Esophagus squamous epithelium (tissue), 5 donors: ENCODE results near the gene TMEM248. TPM values are rescaled to one million over a fixed set of nuclear protein-coding genes. Genes with fewer than 3 reads are reported as not detected.

Source experiments
- DNase-seq: peaks from one replicate; lab custom pipeline; 2025; lab: John Stamatoyannopoulos, UW
- H3K27ac ChIP-seq, 4 donors: fragments of 200-600 bp; sonication (generic); one replicate each; pipeline ENCODE4 v1.5.1; 2016 to 2019; ENCODE audit warnings: mild to moderate bottlenecking in 1 of 4
- H3K27me3 ChIP-seq, 4 donors: fragments of 200-600 bp; sonication (generic); 1 replicate in 3 of 4; 2 replicates in 1 of 4; pipeline versions ENCODE4 v1.5.1 to v1.6.0; 2017 to 2021; ENCODE audit warnings: antibody characterized with exemption in 1 of 4
- H3K36me3 ChIP-seq, 3 donors: fragments of 200-600 bp; sonication (generic); one replicate each; pipeline ENCODE4 v1.5.1; 2016 to 2019
- H3K4me1 ChIP-seq, 3 donors: fragments of 200-600 bp; sonication (generic); one replicate each; pipeline ENCODE4 v1.5.1; 2017 to 2019
- H3K4me3 ChIP-seq, 4 donors: fragments of 200-600 bp; sonication (generic); 1 replicate in 3 of 4; 2 replicates in 1 of 4; pipeline ENCODE4 v1.5.1; 2016 to 2019; ENCODE audit warnings: mild to moderate bottlenecking in 2 of 4, moderate library complexity in 1 of 4
- H3K9me3 ChIP-seq, 3 donors: fragments of 200-600 bp; sonication (generic); one replicate each; pipeline ENCODE4 v1.5.1; 2016 to 2019
- POLR2A ChIP-seq, 4 donors: fragments of 450-650 bp; IDR thresholded peaks; one replicate each; pipeline ENCODE4 v1.6.1; 2017; ENCODE audit warnings: antibody characterized with exemption in 4 of 4, mild to moderate bottlenecking in 4 of 4, moderate library complexity in 3 of 4
- WGBS, 2 donors: methylation state at CpG; one replicate each; pipeline ENCODE4 v1.1.5; 2018; 5-methylcytosine and 5-hydroxymethylcytosine counted together
- intact Hi-C: fragments of 100-400 bp; cut with DNase I; formaldehyde crosslinking; loops from one replicate; pipeline ENCODE4 v1.15.0; 2022
- total RNA-seq, 4 donors: library from RNA; depleted of rRNA; stranded (reverse); fragments of >200 nt; gene quantifications; one replicate each; pipeline ENCODE4 v1.1.0, GENCODE V29; 2016
- TF ChIP-seq, protein P1 (sequence below), 6 experiments: fragments of 450-650 bp in 4 of 6; fragments of 200-600 bp in 2 of 6; sonication (generic) in 2 of 6; IDR thresholded peaks; one replicate each; pipeline ENCODE4 v1.5.1; 2016 to 2019; ENCODE audit warnings: antibody characterized with exemption in 6 of 6, mild to moderate bottlenecking in 4 of 6, moderate library complexity in 4 of 6
- donor health status: DM: yes; HTN: yes; CAD: no.

The TMEM248 gene
- total RNA-seq, 4 donors from 2014 or later = 42.3 to 84.1 (median 56.4) TPM

- peaks cover 0 to 11% (median 7%) of the 10 kb centered on the region in 3 donors for H3K4me1 ChIP-seq
- intact Hi-C loops = no loop called here
- H3K9me3 ChIP-seq = no peaks in the 10 kb centered on the region
- H3K36me3 ChIP-seq = peaks cover 16 to 99% (median 53%) of the 10 kb centered on the region in 3 donors
- H3K27me3 ChIP-seq = no peaks in the 10 kb centered on the region
- no peak overlapping the region for H3K27ac ChIP-seq
- TF ChIP-seq, protein P1, sequence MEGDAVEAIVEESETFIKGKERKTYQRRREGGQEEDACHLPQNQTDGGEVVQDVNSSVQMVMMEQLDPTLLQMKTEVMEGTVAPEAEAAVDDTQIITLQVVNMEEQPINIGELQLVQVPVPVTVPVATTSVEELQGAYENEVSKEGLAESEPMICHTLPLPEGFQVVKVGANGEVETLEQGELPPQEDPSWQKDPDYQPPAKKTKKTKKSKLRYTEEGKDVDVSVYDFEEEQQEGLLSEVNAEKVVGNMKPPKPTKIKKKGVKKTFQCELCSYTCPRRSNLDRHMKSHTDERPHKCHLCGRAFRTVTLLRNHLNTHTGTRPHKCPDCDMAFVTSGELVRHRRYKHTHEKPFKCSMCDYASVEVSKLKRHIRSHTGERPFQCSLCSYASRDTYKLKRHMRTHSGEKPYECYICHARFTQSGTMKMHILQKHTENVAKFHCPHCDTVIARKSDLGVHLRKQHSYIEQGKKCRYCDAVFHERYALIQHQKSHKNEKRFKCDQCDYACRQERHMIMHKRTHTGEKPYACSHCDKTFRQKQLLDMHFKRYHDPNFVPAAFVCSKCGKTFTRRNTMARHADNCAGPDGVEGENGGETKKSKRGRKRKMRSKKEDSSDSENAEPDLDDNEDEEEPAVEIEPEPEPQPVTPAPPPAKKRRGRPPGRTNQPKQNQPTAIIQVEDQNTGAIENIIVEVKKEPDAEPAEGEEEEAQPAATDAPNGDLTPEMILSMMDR (IDR thresholded peaks at IDR 0.05) = no peak
- TF ChIP-seq POLR2A (IDR thresholded peaks at IDR 0.05) = no peak
- WGBS, 2 donors = 91 to 95% methylated on average over 8 of the region's 8 CpGs
- DNase-seq = no peak
- no peak overlapping the region for H3K4me3 ChIP-seq
Observed at GRCh38 chr7:66950763-66951162, 29.7 kb downstream of the TMEM248 start.

DNA sequence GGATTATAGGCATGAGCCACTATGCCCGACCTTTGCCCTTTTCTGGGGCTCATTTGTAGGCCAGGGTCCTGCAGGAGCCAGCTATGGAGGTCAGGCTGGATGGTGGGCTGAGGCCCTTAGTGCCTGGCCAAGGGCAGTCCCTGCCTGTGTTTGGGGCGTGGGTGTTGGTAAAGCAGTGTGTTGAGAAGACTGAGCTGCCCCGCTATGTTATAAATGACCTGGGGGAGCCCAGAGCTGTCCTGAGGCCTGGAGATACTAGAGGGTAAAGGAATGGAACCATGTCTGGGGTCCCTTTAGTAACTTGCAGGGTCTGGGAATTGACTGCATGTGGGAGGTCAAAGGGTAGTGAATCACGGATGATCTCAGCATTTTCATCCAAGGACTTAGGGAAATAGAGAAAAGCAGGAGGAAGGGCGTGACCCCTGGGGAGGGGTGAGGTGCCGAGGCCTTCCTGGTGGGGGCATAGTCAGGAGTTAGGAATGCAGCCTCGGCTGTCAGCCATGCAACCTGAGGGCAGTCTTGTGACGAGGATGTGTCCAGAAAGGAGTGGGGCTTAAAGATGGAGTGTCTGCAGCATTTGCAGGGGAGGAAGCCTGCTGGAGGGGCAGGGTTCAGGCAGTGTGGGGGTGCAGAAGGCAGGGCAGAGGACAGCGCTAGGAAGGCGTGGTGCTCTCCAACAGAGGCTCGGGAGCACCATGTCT lies 31.5 kb downstream of the TMEM248 start:
- H3K27ac ChIP-seq = peak overlapping the region; percentile 14 to 62 (median 47)
- peaks cover 0 to 11% (median 7%) of the 10 kb centered on the region in 3 donors for H3K4me1 ChIP-seq
- H3K9me3 ChIP-seq = no peaks in the 10 kb centered on the region
- DNase-seq = no peak
- no peak overlapping the region for H3K4me3 ChIP-seq
- H3K36me3 ChIP-seq = peaks cover 14 to 99% (median 52%) of the 10 kb centered on the region in 3 donors
- H3K27me3 ChIP-seq = no peaks in the 10 kb centered on the region
- TF ChIP-seq, protein P1 (IDR thresholded peaks at IDR 0.05) = no peak
- no peak for TF ChIP-seq POLR2A (IDR thresholded peaks at IDR 0.05)
- intact Hi-C loops = no loop called here
- 60 to 62% methylated on average over 8 to 10 of the region's 11 CpGs for WGBS, 2 donors

- 85 to 91% methylated on average over 5 of the region's 5 CpGs for WGBS, 2 donors
- Histone ChIP-seq H3K9me3 (no peaks in the 10 kb centered on the region), H3K27ac (no peak overlapping the region), H3K4me1 (peaks cover 0 to 11% (median 7%) of the 10 kb centered on the region in 3 donors), H3K27me3 (no peaks in the 10 kb centered on the region), H3K4me3 (no peak overlapping the region), H3K36me3 (peaks cover 8 to 99% (median 48%) of the 10 kb centered on the region in 3 donors)
- TF ChIP-seq POLR2A (IDR thresholded peaks at IDR 0.05) = no peak
- TF ChIP-seq, protein P1 (IDR thresholded peaks at IDR 0.05) = no peak
- intact Hi-C loops = no loop called here
- no peak for DNase-seq
Observed at GRCh38 chr7:66953044-66953427, 32.0 kb downstream of the TMEM248 start.

- Histone ChIP-seq H3K9me3 (no peaks in the 10 kb centered on the region), H3K4me3 (no peak overlapping the region), H3K4me1 (peaks cover 0 to 2% (median under 1%) of the 10 kb centered on the region in 3 donors), H3K27ac (no peak overlapping the region), H3K36me3 (peaks cover 7 to 82% (median 23%) of the 10 kb centered on the region in 3 donors), H3K27me3 (no peaks in the 10 kb centered on the region)
- WGBS, 2 donors = 90 to 92% methylated on average over 13 of the region's 13 CpGs
- TF ChIP-seq POLR2A (IDR thresholded peaks at IDR 0.05) = no peak
- TF ChIP-seq, protein P1 (IDR thresholded peaks at IDR 0.05) = no peak
- no peak for DNase-seq
- intact Hi-C loops = no loop called here
Observed at GRCh38 chr7:66957595-66958290, 36.7 kb downstream of the TMEM248 start.
